Head of caudate nucleus (tissue), 42 donors: Measurements from ENCODE around the gene CHRNA4.
"Not testable (repeated sequence)": the region's sequence is repeated elsewhere in the genome, so short reads cannot be mapped to it uniquely, and the experiment has no call there.

Experiments used
- DNase-seq, 42 donors: peaks; one replicate each; pipeline versions ENCODE4 v3.0.0 to v3.0.0-alpha.2; 2020 to 2021; ENCODE audit warnings: mixed read lengths in 7 of 42
- intact Hi-C: fragments of 100-400 bp; cut with DNase I; formaldehyde crosslinking; loops from one replicate; pipeline ENCODE4 v1.15.0; 2022

The CHRNA4 gene

GRCh38 chr20:63344616-63345327, 16.4 kb downstream of the CHRNA4 start:
- DNase-seq, result no peak
- intact Hi-C loops, result no loop called here

- no peak for DNase-seq
- intact Hi-C loops, result no loop called here
Observed at GRCh38 chr20:63343460-63344445, 17.4 kb downstream of the CHRNA4 start.

- intact Hi-C loops, result no loop called here
- DNase-seq, result peak in 16 of 42 donors; percentile 10 to 66 (median 38)
Observed at GRCh38 chr20:63342561-63343459, 18.3 kb downstream of the CHRNA4 start.

GRCh38 chr20:63340158-63340688, 20.9 kb downstream of the CHRNA4 start:
- DNase-seq, intact Hi-C loops: not testable (repeated sequence)

GRCh38 chr20:63339154-63340094, 21.7 kb downstream of the CHRNA4 start:
- intact Hi-C loops, DNase-seq: not testable (repeated sequence)

DNA sequence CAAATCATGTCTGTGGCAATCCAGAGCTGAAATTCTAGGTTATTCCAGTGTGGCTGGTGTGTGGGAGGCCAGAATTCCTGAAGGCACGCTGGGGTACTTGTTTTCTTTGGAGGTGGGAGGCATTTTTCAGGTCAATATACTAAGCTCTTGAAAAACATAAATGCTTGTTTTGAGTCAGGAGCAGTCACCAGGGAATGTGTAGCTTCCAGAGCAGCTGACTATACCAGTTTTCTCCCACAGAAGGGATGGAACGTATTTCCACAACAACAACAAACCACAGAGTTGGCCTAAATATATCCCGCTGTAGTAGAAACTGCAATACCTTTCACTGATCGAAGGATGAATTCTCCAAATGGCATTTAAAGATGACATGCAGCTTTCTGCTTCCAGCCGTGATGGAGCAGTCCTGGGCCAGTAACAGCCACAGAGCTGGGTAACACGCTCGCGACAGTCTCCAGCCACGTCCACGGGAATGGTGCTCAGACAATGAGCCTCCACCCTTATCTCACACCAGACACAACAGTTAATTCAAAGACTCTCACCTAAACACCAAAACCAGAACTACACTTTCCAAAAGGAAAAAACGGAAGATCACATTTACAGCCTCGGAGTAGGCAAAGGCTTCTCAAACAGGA, 23.2 kb downstream of the CHRNA4 start:
- DNase-seq, result no peak

GRCh38 chr20:63336232-63336752, 24.9 kb downstream of the CHRNA4 start:
- no peak for DNase-seq
- intact Hi-C loops, result no loop called here

More for the DNA sequence above, 23.2 kb downstream of the CHRNA4 start:
- intact Hi-C loops, result no loop called here

DNA sequence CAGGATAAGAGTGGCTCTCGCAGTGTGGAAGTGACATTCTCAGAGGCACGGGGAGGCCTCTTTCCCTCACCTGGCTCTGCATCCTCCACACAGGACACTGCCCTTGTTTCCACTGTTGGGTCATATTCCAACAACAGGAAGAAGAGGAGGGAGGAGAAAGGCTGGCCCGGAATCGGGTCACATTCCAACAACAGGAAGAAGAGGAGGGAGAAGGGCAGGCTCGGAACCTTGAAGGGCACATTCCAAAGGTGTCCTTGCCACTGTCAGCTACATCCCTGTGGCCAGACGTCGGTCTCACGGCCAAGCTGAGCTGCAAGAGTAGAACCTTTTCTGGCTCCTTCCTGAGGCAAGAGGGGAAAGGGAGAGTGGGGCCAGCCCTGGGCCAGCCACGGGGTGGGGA, 25.4 kb downstream of the CHRNA4 start:
- intact Hi-C loops, result no loop called here
- DNase-seq, result no peak

DNA sequence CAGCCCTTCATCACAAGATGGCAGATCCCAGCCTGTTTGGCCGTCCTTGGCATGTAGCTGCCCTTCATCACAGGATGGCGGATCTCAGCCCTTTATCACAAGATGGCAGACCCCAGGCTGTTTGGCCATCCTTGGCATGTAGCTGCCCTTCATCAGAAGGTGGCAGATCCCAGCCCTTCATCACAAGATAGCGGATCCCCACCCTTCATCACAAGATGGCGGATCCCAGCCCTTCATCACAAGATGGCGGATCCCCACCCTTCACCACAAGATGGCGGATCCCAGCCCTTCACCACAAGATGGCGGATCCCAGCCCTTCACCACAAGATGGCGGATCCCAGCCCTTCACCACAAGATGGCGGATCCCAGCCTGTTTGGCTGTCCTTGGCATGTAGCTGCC, 26.1 kb downstream of the CHRNA4 start:
- DNase-seq, intact Hi-C loops: not testable (repeated sequence)

- no peak for DNase-seq
- intact Hi-C loops, result no loop called here
Observed at GRCh38 chr20:63334356-63334755, 26.8 kb downstream of the CHRNA4 start.

- intact Hi-C loops, result no loop called here
- DNase-seq, result no peak
Observed at GRCh38 chr20:63333241-63333836, 27.8 kb downstream of the CHRNA4 start.

DNA sequence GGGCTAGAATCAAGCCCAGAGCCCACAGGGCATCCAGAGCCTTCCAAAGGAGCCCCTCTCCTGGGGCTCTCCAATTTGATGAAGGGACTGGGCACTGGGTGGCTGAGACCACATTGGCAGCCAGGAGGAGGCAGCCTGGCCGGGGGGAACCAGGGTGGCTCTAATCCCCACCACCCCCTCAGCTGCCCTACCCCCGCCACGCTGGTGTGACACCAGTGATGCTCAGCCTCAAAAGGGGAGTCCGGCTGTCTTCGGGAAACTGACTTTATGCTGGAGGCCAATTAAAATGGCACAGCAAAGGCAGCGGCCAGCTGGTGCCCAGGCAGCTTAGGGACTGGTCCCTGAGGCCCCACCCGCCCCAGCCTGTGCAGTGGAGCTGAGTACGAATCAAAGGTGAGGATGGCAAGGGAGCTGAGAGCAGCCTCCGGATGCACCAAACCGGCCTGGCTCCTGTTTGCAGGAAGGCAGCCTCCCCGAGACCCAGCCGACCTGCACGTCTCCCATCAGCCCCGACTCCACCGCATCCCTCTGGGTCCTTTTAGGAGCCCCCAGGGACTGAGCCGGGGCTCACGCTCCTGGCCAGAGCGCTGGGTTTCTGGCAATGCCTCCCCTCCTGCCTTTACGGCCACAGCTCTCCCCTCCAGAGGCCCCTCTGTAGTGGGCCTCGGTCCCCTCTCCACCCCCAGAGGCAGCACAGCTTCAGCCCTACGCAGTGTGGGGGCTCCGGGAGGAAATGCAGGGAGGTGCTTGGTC, 28.5 kb downstream of the CHRNA4 start:
- no peak for DNase-seq

GRCh38 chr20:63331741-63332400, 29.3 kb downstream of the CHRNA4 start:
- no peak for DNase-seq
- intact Hi-C loops, result no loop called here

More for the DNA sequence above, 28.5 kb downstream of the CHRNA4 start:
- intact Hi-C loops, result no loop called here

DNA sequence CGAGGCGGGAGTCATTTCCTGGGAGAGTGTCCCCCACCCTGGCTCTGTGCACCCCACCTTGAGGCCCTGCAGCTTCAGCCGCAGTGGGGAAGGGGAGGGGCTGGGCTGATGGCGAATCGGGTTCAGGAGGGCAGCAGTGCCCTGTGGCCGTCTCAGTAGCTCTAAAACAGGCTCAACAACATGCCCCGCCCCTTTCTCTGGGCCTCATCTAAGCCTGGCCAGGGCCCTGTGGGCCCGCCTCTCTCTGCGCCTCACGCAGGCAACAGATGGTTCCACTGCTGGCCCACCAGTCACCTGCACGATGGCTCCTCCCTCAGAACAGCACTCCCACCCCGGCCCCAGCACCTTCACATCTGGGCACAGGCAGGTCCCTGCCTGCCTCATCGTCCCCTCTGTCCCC, 30.2 kb downstream of the CHRNA4 start:
- intact Hi-C loops, result no loop called here
- no peak for DNase-seq

DNA sequence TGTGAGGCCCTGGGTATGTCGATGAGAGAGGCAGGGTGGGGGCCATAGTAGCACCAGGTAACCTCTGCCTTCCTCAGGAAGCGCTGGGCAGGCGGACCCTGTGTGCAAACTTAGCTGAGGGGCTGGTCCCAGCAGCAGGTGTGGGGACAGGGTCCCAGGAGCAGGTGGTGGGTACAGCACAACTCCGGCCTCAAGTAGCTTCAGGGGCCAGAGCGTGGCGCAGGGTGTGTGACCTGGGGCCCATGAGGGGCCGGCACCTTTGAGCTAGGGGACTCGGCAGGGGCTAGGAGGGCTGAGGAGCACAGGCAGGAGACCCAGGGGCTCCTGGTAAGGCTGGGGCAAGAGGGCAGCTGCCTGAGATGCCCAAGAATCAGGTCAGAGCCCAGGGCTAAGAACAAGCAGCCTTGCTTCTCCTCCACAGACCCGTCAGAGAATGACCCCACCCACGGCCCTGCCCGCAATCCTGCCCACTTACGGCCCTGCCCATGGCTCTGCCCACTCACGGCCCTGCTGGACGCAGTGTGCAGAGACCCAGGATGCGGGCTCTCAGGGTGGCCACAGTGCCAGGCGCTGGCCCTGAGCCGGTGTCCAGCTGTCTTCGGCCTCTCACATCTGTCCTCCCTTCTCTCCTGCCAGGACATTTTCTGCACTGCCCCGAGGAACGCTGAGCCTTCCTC, 30.9 kb downstream of the CHRNA4 start:
- no peak for DNase-seq
- intact Hi-C loops, result no loop called here
